Measurements from ENCODE around the gene ZNF776. TPM values are rescaled to one million over a fixed set of nuclear protein-coding genes. Genes with fewer than 3 reads are reported as not detected.

Gene ZNF776
- total RNA-seq, 1 donor = 16.3 TPM

DNA sequence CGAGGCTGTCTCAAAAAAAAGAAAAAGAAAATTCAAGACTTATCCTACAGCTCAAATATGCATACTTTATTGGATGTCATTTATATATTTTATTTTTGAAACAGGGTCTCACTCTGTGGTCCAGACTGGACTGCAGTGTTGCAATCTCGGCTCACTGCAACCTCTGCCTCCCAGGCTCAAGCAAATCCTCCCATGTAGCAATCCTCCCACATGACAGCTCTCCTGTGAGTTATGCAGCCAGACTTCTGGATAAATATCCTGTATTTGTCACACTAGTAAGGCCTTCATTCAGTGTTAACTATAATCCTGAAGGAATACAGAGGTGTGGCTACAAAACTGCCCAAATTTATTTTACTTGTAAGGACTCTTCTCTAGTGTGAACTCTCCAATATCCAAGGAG is 60.9 kb downstream of the ZNF776 start:
- H3K4me3 ChIP-seq (ENCODE audit: insufficient read depth, low read length) = no peak overlapping the region
- H3K27me3 ChIP-seq (ENCODE audit: insufficient read depth, low read length) = no peaks in the 10 kb centered on the region
- H3K27ac ChIP-seq (ENCODE audit: low read depth, low read length) = no peak overlapping the region
- peaks cover 6% of the 10 kb centered on the region for H3K4me1 ChIP-seq (ENCODE audit: insufficient read depth, low read length)
- no peak for TF ChIP-seq CTCF (IDR thresholded peaks at IDR 0.05; ENCODE audit: extremely low read depth, low read depth, low read length)
- H4K20me1 ChIP-seq (ENCODE audit: insufficient read depth, low read length) = no peaks in the 10 kb centered on the region
- H3K79me2 ChIP-seq (ENCODE audit: insufficient read depth, low read length) = peaks cover 29% of the 10 kb centered on the region
- no peak overlapping the region for H2AFZ ChIP-seq (ENCODE audit: low read length)
- no peaks in the 10 kb centered on the region for H3K9me3 ChIP-seq (ENCODE audit: low read depth, low read length)
- H3K36me3 ChIP-seq (ENCODE audit: insufficient read depth, low read length) = peaks cover 22% of the 10 kb centered on the region
- no peak for DNase-seq (ENCODE audit: insufficient read length, low spot score, missing footprints)
- no peak overlapping the region for H3K4me2 ChIP-seq (ENCODE audit: insufficient read depth, low read length)

Other genes starting within 250 kb of the ZNF776 start
- 23.6 and 30.0 TPM in 2 replicates for gene ZNF773, start 246.9 kb upstream of the ZNF776 start, total RNA-seq
- 5.8 and 6.5 TPM in 2 replicates for gene ZNF549, start 219.5 kb upstream of the ZNF776 start, total RNA-seq
- 6.5 and 7.2 TPM in 2 replicates for gene ZNF550, start 187.0 kb upstream of the ZNF776 start, total RNA-seq
- gene ZNF416, start 167.9 kb upstream of the ZNF776 start, total RNA-seq = 4.3 and 6.2 TPM in 2 replicates
- gene ZIK1, start 162.7 kb upstream of the ZNF776 start, total RNA-seq = 11.2 and 11.6 TPM in 2 replicates
- gene ZNF530, start 146.9 kb upstream of the ZNF776 start, total RNA-seq = 4.1 and 4.7 TPM in 2 replicates
- gene ZNF134, start 132.6 kb upstream of the ZNF776 start, total RNA-seq = 18.5 and 22.1 TPM in 2 replicates
- 9.4 and 10.9 TPM in 2 replicates for gene ZNF211, start 113.6 kb upstream of the ZNF776 start, total RNA-seq
- gene ZSCAN4, start 77.9 kb upstream of the ZNF776 start, total RNA-seq = under 0.01 and 0.36 TPM in 2 replicates
- 8.3 and 9.8 TPM in 2 replicates for gene ZNF551, start 64.8 kb upstream of the ZNF776 start, total RNA-seq
- 6.8 and 7.6 TPM in 2 replicates for gene ZNF154, start 37.6 kb upstream of the ZNF776 start, total RNA-seq
- gene ZNF671, start 19.2 kb upstream of the ZNF776 start, total RNA-seq = 11.2 TPM in 2 replicates
- gene ZNF586, start 22.9 kb downstream of the ZNF776 start, total RNA-seq = 19.5 and 21.5 TPM in 2 replicates
- 5.8 and 5.9 TPM in 2 replicates for gene ZNF552, start 68.1 kb downstream of the ZNF776 start, total RNA-seq
- 21.2 and 24.2 TPM in 2 replicates for gene ZNF587B, start 83.5 kb downstream of the ZNF776 start, total RNA-seq
- 21.8 and 26.4 TPM in 2 replicates for gene ZNF587, start 103.0 kb downstream of the ZNF776 start, total RNA-seq
- gene ZNF814, start 142.2 kb downstream of the ZNF776 start, total RNA-seq = 12.7 and 15.9 TPM in 2 replicates
- 20.6 TPM in 2 replicates for gene ZNF417, start 169.8 kb downstream of the ZNF776 start, total RNA-seq
- 4.7 and 5.1 TPM in 2 replicates for gene ZNF418, start 188.6 kb downstream of the ZNF776 start, total RNA-seq
- gene ZNF256, start 200.9 kb downstream of the ZNF776 start, total RNA-seq = 5.8 and 5.9 TPM in 2 replicates
- gene C19orf18, start 227.7 kb downstream of the ZNF776 start, total RNA-seq = 0.36 TPM in 1 of 2 replicates, not detected in the other

Data from osteoblast (primary cell).